Measurements from ENCODE around the gene UNK.

DNA sequence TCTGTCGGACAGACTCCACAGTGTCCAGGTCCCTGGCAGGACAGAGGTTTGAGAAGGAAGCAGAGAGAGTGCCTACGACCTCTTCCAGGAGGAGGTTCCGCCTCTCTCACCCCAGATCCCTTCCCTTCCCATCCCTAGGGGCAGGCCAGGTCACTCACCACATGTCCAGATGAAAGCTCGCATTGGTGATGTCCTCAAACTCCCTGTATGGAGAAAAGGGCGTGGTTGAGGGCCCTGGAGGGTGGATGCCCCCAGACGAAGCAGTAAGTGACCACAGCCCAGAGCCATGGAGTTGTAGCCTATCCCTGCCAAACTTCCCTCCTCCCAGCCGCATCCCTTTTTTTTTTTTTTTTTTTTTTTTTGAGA lies 56.2 kb downstream of the UNK start:
- no peak for TF ChIP-seq CTCF (IDR thresholded peaks at IDR 0.05)
- TF ChIP-seq ZNF423 (CRISPR knock-in tag; IDR thresholded peaks at IDR 0.05), result no peak
- TF ChIP-seq E2F1 (CRISPR knock-in tag; IDR thresholded peaks at IDR 0.05), result no peak
- TF ChIP-seq, protein P1, sequence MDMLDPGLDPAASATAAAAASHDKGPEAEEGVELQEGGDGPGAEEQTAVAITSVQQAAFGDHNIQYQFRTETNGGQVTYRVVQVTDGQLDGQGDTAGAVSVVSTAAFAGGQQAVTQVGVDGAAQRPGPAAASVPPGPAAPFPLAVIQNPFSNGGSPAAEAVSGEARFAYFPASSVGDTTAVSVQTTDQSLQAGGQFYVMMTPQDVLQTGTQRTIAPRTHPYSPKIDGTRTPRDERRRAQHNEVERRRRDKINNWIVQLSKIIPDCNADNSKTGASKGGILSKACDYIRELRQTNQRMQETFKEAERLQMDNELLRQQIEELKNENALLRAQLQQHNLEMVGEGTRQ (CRISPR knock-in tag; IDR thresholded peaks at IDR 0.05), result no peak
- no peak for TF ChIP-seq NR1H2 (CRISPR knock-in tag; IDR thresholded peaks at IDR 0.05)
- TF ChIP-seq, protein P2, sequence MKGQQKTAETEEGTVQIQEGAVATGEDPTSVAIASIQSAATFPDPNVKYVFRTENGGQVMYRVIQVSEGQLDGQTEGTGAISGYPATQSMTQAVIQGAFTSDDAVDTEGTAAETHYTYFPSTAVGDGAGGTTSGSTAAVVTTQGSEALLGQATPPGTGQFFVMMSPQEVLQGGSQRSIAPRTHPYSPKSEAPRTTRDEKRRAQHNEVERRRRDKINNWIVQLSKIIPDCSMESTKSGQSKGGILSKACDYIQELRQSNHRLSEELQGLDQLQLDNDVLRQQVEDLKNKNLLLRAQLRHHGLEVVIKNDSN (CRISPR knock-in tag; IDR thresholded peaks at IDR 0.05), result no peak
- TF ChIP-seq MAX (CRISPR knock-in tag; IDR thresholded peaks at IDR 0.05), result no peak
- TF ChIP-seq TEAD4 (CRISPR knock-in tag; IDR thresholded peaks at IDR 0.05), result no peak
- TF ChIP-seq ELF4 (CRISPR knock-in tag; IDR thresholded peaks at IDR 0.05; ENCODE audit: low read depth), result no peak
- TF ChIP-seq, protein P3, sequence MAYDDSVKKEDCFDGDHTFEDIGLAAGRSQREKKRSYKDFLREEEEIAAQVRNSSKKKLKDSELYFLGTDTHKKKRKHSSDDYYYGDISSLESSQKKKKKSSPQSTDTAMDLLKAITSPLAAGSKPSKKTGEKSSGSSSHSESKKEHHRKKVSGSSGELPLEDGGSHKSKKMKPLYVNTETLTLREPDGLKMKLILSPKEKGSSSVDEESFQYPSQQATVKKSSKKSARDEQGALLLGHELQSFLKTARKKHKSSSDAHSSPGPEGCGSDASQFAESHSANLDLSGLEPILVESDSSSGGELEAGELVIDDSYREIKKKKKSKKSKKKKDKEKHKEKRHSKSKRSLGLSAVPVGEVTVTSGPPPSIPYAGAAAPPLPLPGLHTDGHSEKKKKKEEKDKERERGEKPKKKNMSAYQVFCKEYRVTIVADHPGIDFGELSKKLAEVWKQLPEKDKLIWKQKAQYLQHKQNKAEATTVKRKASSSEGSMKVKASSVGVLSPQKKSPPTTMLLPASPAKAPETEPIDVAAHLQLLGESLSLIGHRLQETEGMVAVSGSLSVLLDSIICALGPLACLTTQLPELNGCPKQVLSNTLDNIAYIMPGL (CRISPR knock-in tag; IDR thresholded peaks at IDR 0.05), result no peak
- TF ChIP-seq ZBTB21 (CRISPR knock-in tag; IDR thresholded peaks at IDR 0.05; ENCODE audit: borderline replicate concordance), result no peak
- TF ChIP-seq KAT7 (CRISPR knock-in tag; IDR thresholded peaks at IDR 0.05; ENCODE audit: borderline replicate concordance), result no peak
- no peak for TF ChIP-seq ZBTB43 (CRISPR knock-in tag; IDR thresholded peaks at IDR 0.05)
- no peak for TF ChIP-seq PRDM15 (CRISPR knock-in tag; IDR thresholded peaks at IDR 0.05)

Data from WTC11 (cell line).